H1 (cell line): ENCODE data around the gene HIVEP3. TPM values are rescaled to one million over a fixed set of nuclear protein-coding genes. Genes with fewer than 3 reads are reported as not detected.

Experiments used
- CTCF ChIA-PET: fragments of 300-600 bp; sonication (Branson Sonifier 250); formaldehyde crosslinking; loops from one replicate; lab custom pipeline; 2021; ENCODE audit not compliant: partially characterized antibody; lab: Charles Lee
- POLR2A ChIA-PET: fragments of 300-600 bp; sonication (Branson Sonifier 250); formaldehyde crosslinking; loops from one replicate; lab custom pipeline; 2021; ENCODE audit warnings: inconsistent platforms; ENCODE audit not compliant: partially characterized antibody; lab: Charles Lee
- DNase-seq, 2 experiments: peaks; one replicate each; pipeline versions ENCODE4 v3.0.0 to v3.0.0-alpha.2; 2010 to 2022; ENCODE audit warnings: low spot score in 2 of 2, low read depth in 1 of 2, mixed read lengths in 1 of 2
- FAIRE-seq: peaks from 2 replicates; lab custom pipeline; 2011; peaks lifted over from hg19 to GRCh38; lab: Jason Lieb, UNC
- H2AFZ ChIP-seq: 2 replicates; pipeline ENCODE4 v1.8.1; 2012; ENCODE audit warnings: low read length, inconsistent platforms
- H2AK5ac ChIP-seq: 2 replicates; pipeline ENCODE4 v1.6.1; 2013; ENCODE audit warnings: low read depth, low read length
- H2BK120ac ChIP-seq: replicated peaks from 2 replicates; pipeline ENCODE3; 2013; ENCODE audit warnings: low read depth, low read length, inconsistent platforms
- H2BK12ac ChIP-seq: 2 replicates; pipeline ENCODE4 v1.6.1; 2013; ENCODE audit warnings: low read depth, low read length
- H2BK15ac ChIP-seq: 2 replicates; pipeline ENCODE4 v1.6.1; 2013; ENCODE audit warnings: low read length
- H2BK20ac ChIP-seq: 2 replicates; pipeline ENCODE4 v1.6.1; 2013; ENCODE audit warnings: low read length
- H2BK5ac ChIP-seq: 2 replicates; pipeline ENCODE4 v1.6.1; 2013; ENCODE audit warnings: low read depth, low read length
- H3K14ac ChIP-seq: 2 replicates; pipeline ENCODE4 v1.6.1; 2013; ENCODE audit warnings: inconsistent platforms; ENCODE audit not compliant: insufficient read length
- H3K18ac ChIP-seq: 2 replicates; pipeline ENCODE4 v1.6.1; 2013; ENCODE audit warnings: low read length; ENCODE audit errors: extremely low read depth
- H3K23ac ChIP-seq: 2 replicates; pipeline ENCODE4 v1.6.1; 2013; ENCODE audit warnings: inconsistent platforms; ENCODE audit not compliant: insufficient read length
- H3K23me2 ChIP-seq: 2 replicates; pipeline ENCODE4 v1.6.1; 2013; ENCODE audit warnings: low read depth, low read length
- H3K27ac ChIP-seq: 2 replicates; pipeline ENCODE4 v1.6.1; 2011; ENCODE audit warnings: low read depth, low read length, inconsistent platforms
- H3K27me3 ChIP-seq, 4 experiments: replicated peaks in 1 of 4; 1 replicate in 1 of 4; 2 replicates in 3 of 4; pipeline versions ENCODE4 v1.6.1 to v1.8.1; 2011 to 2013; ENCODE audit warnings: low read length in 3 of 4, mild to moderate bottlenecking in 3 of 4, inconsistent platforms in 2 of 4, mixed read lengths in 2 of 4, moderate library complexity in 1 of 4; ENCODE audit not compliant: control insufficient read depth in 3 of 4, insufficient read depth in 3 of 4; ENCODE audit errors: extremely low read depth in 1 of 4
- H3K36me3 ChIP-seq, 4 experiments: 2 replicates each; pipeline versions ENCODE4 v1.6.1 to v1.8.1; 2011 to 2013; ENCODE audit warnings: mild to moderate bottlenecking in 4 of 4, low read length in 3 of 4, moderate library complexity in 2 of 4, control low read depth in 1 of 4, inconsistent platforms in 1 of 4; ENCODE audit not compliant: insufficient read depth in 4 of 4, control insufficient read depth in 2 of 4
- H3K4ac ChIP-seq: replicated peaks from 2 replicates; pipeline ENCODE3; 2013; ENCODE audit warnings: low read length, low read depth, mixed read lengths, inconsistent platforms; ENCODE audit not compliant: insufficient read length
- H3K4me1 ChIP-seq, 4 experiments: replicated peaks in 1 of 4; 1 replicate in 1 of 4; 2 replicates in 3 of 4; pipeline versions ENCODE4 v1.6.1 to v1.8.1; 2011 to 2013; ENCODE audit warnings: low read length in 3 of 4, inconsistent platforms in 2 of 4, mixed read lengths in 1 of 4; ENCODE audit not compliant: insufficient read depth in 4 of 4, control insufficient read depth in 3 of 4
- H3K4me2 ChIP-seq, 2 experiments: 2 replicates each; pipeline versions ENCODE4 v1.6.1 to v1.8.1; 2011 to 2013; ENCODE audit warnings: low read depth in 2 of 2, low read length in 2 of 2, control low read depth in 1 of 2, inconsistent platforms in 1 of 2, mild to moderate bottlenecking in 1 of 2; ENCODE audit not compliant: insufficient read depth in 1 of 2
- H3K4me3 ChIP-seq, 4 experiments: fragments of 200-600, 300-600 bp in 1 of 4; sonication (generic), shearing (Covaris generic), sonication (Bioruptor Twin) in 1 of 4; 2 replicates each; pipeline versions ENCODE4 v1.5.1 to v1.8.1; 2011 to 2016; ENCODE audit warnings: low read length in 4 of 4, low read depth in 3 of 4, control low read depth in 2 of 4, inconsistent platforms in 2 of 4, mild to moderate bottlenecking in 2 of 4, mixed read lengths in 1 of 4, moderate library complexity in 1 of 4; ENCODE audit not compliant: insufficient read depth in 2 of 4; ENCODE audit errors: extremely low read depth in 1 of 4
- H3K56ac ChIP-seq: replicated peaks from 2 replicates; pipeline ENCODE3; 2013; ENCODE audit warnings: low read depth, mild to moderate bottlenecking, mixed read lengths, low read length, inconsistent platforms; ENCODE audit not compliant: insufficient read length
- H3K79me1 ChIP-seq: 2 replicates; pipeline ENCODE4 v1.6.1; 2013; ENCODE audit warnings: low read depth, low read length, control low read depth
- H3K79me2 ChIP-seq, 2 experiments: 2 replicates each; pipeline versions ENCODE4 v1.6.1 to v1.8.1; 2012 to 2013; ENCODE audit warnings: low read length in 2 of 2, mild to moderate bottlenecking in 2 of 2, inconsistent platforms in 1 of 2; ENCODE audit not compliant: insufficient read depth in 2 of 2, control insufficient read depth in 1 of 2
- H3K9ac ChIP-seq, 4 experiments: replicated peaks in 1 of 4; 1 replicate in 1 of 4; 2 replicates in 3 of 4; pipeline versions ENCODE4 v1.6.1 to v1.8.1; 2011 to 2013; ENCODE audit warnings: low read depth in 3 of 4, low read length in 3 of 4, control low read depth in 2 of 4, mild to moderate bottlenecking in 2 of 4, moderate library complexity in 2 of 4, inconsistent platforms in 1 of 4; ENCODE audit errors: extremely low read depth in 1 of 4
- H3K9me3 ChIP-seq, 2 experiments: 2 replicates each; pipeline versions ENCODE4 v1.6.1 to v1.8.1; 2012 to 2013; ENCODE audit warnings: mild to moderate bottlenecking in 2 of 2, moderate library complexity in 2 of 2, control low read depth in 1 of 2, inconsistent platforms in 1 of 2, low read depth in 1 of 2, low read length in 1 of 2, mixed read lengths in 1 of 2; ENCODE audit not compliant: insufficient read depth in 2 of 2
- H4K20me1 ChIP-seq, 2 experiments: replicated peaks in 1 of 2; 2 replicates each; pipeline versions ENCODE3 to v1.8.1; 2011 to 2013; ENCODE audit warnings: inconsistent platforms in 2 of 2, low read length in 2 of 2, mild to moderate bottlenecking in 1 of 2; ENCODE audit not compliant: insufficient read depth in 2 of 2, control insufficient read depth in 1 of 2
- H4K5ac ChIP-seq: 2 replicates; pipeline ENCODE4 v1.6.1; 2013; ENCODE audit warnings: low read length, low read depth, mixed read lengths, inconsistent platforms; ENCODE audit not compliant: insufficient read length
- H4K8ac ChIP-seq: 2 replicates; pipeline ENCODE4 v1.8.0; 2013; ENCODE audit warnings: mild to moderate bottlenecking, moderate library complexity, low read length, inconsistent platforms; ENCODE audit not compliant: insufficient read depth; ENCODE audit errors: extremely low read depth
- H4K91ac ChIP-seq: replicated peaks from 2 replicates; pipeline ENCODE3; 2013; ENCODE audit warnings: low read length, mixed read lengths, inconsistent platforms; ENCODE audit not compliant: insufficient read length
- NANOG ChIP-seq: IDR thresholded peaks from 2 replicates; pipeline ENCODE4 v1.6.1; 2011; ENCODE audit warnings: low read length, low read depth, mild to moderate bottlenecking, inconsistent platforms; ENCODE audit not compliant: insufficient read depth, poor library complexity, severe bottlenecking
- SP2 ChIP-seq: IDR thresholded peaks from 2 replicates; pipeline ENCODE4 v1.6.1; 2012; ENCODE audit warnings: mild to moderate bottlenecking, low read length, inconsistent platforms
- WGBS, 2 experiments: shearing (Covaris generic) in 1 of 2; methylation state at CpG; one replicate each; pipeline versions ENCODE4 v1.1.6 to v1.1.7; 2013 to 2015; ENCODE audit warnings: low lambda C conversion rate in 2 of 2, mixed read lengths in 2 of 2, inconsistent platforms in 1 of 2, low coverage in 1 of 2, missing lambda C conversion rate in 1 of 2; ENCODE audit not compliant: insufficient replicate concordance in 2 of 2, insufficient coverage in 1 of 2, insufficient read length in 1 of 2; ENCODE audit errors: extremely low coverage in 1 of 2, missing lambda C conversion rate in 1 of 2; 5-methylcytosine and 5-hydroxymethylcytosine counted together
- polyA plus RNA-seq, 7 experiments: library from polyadenylated mRNA; depleted of rRNA in 3 of 7; stranded (reverse) in 5 of 7; unstranded in 2 of 7; fragments of >200 nt in 5 of 7; fragments of 200-250 nt in 2 of 7; gene quantifications; 1 replicate in 5 of 7; 2 replicates in 1 of 7; 4 replicates in 1 of 7; pipeline versions ENCODE4 v1.2.1 to v1.2.3, GENCODE V29; 2011 to 2013; ENCODE audit warnings: missing spikeins in 2 of 7, mixed read lengths in 2 of 7
- total RNA-seq: library from RNA; stranded (reverse); fragmentation: NEBNext Ultra II Directional; extraction: Animal tissue kit (Norgen Biotek cat#: 25700); gene quantifications from 2 replicates; pipeline ENCODE4 v1.2.1, GENCODE V29; 2021

HIVEP3 gene
- total and polyA plus RNA-seq, 2 of the 8 experiments (the other 6 are each of a cell fraction or from before 2014, with no cell fraction given), result 0.24 to 0.69 TPM

- TF ChIP-seq SP2, result no peak
- no peak for TF ChIP-seq NANOG
- H3K4ac ChIP-seq, result no peak overlapping the region
- no peak overlapping the region for H3K23ac ChIP-seq
- H3K36me3 ChIP-seq, result no peaks in the 10 kb centered on the region
- H2BK5ac ChIP-seq, result no peak overlapping the region
- no peak overlapping the region for H2AFZ ChIP-seq
- no peak overlapping the region for H3K4me3 ChIP-seq
- H3K27ac ChIP-seq, result no peak overlapping the region
- no peaks in the 10 kb centered on the region; a peak in 3 of 7 replicates for H3K27me3 ChIP-seq
- no peak overlapping the region for H4K5ac ChIP-seq
- no peaks in the 10 kb centered on the region for H3K4me1 ChIP-seq
- no peak overlapping the region for H2BK120ac ChIP-seq
- POLR2A ChIA-PET, result no interaction called here
- no peak overlapping the region for H3K9ac ChIP-seq
- no peaks in the 10 kb centered on the region; a peak in 1 of 4 replicates for H3K9me3 ChIP-seq
- FAIRE-seq (no peak), DNase-seq (no peak)
- H3K79me2 ChIP-seq, result no peaks in the 10 kb centered on the region
- no peak overlapping the region for H3K4me2 ChIP-seq
- 83% methylated on average over 5 of the region's 5 CpGs; no CpG with 5 or more reads in 1 of the 2 experiments for WGBS, 2 experiments
- H2BK20ac ChIP-seq, result no peak overlapping the region
- H3K18ac ChIP-seq, result no peak overlapping the region
- no peak overlapping the region for H4K8ac ChIP-seq
- CTCF ChIA-PET, result interaction anchor here (1.0 to 2.4 kb wide), 2 partner anchors 12 kb away, joined by 3 to 14 read pairs; no protein-coding TSS in a partner anchor
- H2AK5ac ChIP-seq, result no peak overlapping the region
- no peak overlapping the region for H3K14ac ChIP-seq
- H4K91ac ChIP-seq, result no peak overlapping the region
- no peak overlapping the region for H2BK12ac ChIP-seq
- no peaks in the 10 kb centered on the region for H4K20me1 ChIP-seq
- H3K79me1 ChIP-seq, result no peaks in the 10 kb centered on the region
- H3K56ac ChIP-seq, result no peak overlapping the region
- H3K23me2 ChIP-seq, result no peaks in the 10 kb centered on the region
- no peak overlapping the region for H2BK15ac ChIP-seq
Observed at GRCh38 chr1:41566274-41566885, 352.3 kb downstream of the HIVEP3 start.
